DMS79 treated with DMSO at 0.1 percent for 48 hours (cell line): Measurements from ENCODE around the gene SMOC1.

Source experiments
- DNase-seq: peaks from one replicate; lab custom pipeline; 2025; lab: John Stamatoyannopoulos, UW

Gene SMOC1, protein sequence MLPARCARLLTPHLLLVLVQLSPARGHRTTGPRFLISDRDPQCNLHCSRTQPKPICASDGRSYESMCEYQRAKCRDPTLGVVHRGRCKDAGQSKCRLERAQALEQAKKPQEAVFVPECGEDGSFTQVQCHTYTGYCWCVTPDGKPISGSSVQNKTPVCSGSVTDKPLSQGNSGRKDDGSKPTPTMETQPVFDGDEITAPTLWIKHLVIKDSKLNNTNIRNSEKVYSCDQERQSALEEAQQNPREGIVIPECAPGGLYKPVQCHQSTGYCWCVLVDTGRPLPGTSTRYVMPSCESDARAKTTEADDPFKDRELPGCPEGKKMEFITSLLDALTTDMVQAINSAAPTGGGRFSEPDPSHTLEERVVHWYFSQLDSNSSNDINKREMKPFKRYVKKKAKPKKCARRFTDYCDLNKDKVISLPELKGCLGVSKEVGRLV

DNA sequence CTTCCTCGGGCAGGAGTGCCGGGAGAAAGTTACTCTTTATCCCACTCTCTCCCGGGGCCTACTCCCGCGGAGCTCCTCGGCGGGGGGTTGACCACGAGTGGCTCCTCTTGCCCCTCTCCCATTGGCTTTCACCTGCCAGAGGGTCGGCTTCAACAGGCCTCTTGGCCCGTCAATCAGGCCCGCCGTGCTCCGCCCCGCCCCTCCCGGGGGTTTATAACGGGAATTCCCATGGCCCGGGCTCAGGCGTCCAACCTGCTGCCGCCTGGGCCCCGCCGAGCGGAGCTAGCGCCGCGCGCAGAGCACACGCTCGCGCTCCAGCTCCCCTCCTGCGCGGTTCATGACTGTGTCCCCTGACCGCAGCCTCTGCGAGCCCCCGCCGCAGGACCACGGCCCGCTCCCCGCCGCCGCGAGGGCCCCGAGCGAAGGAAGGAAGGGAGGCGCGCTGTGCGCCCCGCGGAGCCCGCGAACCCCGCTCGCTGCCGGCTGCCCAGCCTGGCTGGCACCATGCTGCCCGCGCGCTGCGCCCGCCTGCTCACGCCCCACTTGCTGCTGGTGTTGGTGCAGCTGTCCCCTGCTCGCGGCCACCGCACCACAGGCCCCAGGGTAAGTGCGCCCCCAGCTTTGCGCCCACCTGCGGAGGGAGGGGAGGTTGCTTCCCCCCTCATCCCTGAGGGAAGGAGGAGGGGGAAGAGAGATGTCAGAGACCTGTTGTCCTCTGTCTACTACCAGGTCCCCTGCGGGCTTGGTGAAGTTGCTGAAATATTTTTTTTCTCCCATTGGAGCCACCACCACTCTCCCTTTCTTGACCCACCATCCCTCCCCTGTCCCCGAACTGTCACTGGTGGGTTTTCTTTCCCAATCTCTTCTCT, at the start of gene SMOC1:
Gene SMOC1 (plus strand): TSS at position 242 of the 869 bp plus-strand sequence. CDS start 263 bp downstream, at position 505.
- peak; percentile 22 for DNase-seq

DNA sequence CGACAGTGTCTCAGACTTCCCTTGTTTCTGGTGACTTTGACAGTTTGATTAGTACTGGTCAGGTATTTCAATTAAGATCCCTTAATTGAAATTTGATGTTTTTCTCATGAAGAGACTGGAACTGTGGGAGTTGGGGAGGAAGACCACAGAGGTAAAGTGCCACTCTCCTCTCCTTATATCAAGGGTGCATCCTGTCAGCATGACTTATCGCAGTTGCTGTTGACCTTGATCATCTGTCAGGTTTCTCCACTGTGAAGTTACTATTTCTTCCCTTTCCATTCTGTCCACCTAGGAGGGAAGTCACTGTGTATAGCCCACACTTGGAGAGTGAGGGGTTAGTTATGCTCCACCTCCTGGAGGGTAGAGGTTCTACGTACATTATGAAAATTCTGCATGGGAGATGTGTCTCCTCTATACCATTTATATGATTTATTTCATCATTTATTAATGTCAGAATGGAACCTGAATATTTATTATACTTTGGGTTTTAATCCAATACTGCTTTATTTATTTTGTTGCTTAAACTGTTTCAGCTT, 40.3 kb upstream of the SMOC1 start:
- DNase-seq, result no peak

DNA sequence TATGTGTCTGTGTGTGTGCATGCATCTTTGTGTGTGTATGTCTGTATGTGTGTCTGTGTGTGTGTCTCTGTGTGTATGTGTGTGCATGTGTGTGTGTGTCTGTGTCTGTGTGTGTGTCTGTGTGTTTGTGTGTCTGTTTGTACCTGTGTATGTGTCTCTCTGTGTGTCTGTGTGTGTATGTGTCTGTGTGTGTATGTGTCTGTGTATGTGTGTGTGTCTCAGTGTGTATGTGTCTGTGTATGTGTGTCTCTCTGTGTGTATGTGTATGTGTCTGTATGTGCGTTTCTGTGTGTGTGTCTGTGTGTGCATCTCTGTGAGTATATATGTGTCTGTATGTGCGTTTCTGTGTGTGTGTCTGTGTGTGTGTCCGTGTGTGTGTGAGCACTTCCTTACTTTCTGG, 39.6 kb upstream of the SMOC1 start:
- DNase-seq, result no peak

DNA sequence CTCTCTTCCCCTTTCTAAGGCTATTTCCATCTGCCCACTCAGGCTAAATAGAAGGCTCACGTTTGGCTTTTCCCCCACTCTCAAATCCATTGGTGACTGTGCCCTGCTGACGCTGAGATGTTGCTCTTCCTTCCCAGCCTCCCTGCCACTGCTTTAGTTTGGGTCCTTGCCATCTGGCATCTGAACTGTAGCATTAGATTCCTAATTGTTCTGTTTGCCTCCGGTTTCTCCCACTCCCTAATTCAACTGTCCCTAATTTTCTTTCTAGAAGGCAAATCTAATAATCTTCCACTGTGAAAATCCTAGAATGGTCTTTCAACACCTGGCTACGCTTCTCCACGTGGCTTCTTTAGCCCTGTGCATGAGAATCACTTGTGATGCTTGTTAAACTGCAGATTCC, 37.6 kb upstream of the SMOC1 start:
- DNase-seq, result no peak

DNA sequence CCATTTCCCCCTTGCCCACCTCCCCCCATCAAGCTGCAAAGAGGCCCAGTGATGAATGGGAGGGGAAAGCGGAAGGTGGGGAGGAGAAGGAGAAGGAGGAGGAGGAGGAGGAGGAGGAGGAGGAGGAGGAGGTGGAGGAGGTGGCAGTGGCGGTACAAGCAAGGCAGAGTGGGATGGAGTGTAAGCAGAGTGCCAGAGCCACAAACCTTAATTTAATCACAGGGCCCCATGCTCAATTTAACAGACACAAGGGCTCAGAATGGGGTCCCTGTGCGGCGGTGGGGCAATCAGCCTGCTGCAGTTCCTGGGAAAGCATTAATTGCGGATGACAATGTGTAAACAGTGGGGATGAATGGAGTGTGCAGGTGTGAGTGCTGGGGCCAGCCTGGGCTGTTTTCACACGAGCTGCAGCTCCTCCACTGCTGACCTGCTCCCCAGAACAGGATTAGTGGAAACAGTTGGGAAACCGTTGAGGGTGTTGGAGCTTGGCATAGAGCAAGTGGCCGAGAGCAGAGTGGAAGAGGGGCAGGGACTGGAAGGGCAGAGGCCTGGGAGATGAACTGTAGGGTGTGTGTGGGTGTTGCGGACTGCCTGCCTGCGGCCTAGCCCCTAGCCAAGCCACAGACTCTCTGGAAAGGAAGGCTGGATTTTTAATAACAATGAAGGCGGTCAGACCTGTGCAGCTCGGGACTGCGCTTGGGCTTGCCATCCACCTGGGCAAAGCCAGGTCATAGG, 36.4 kb upstream of the SMOC1 start:
- no peak for DNase-seq

DNA sequence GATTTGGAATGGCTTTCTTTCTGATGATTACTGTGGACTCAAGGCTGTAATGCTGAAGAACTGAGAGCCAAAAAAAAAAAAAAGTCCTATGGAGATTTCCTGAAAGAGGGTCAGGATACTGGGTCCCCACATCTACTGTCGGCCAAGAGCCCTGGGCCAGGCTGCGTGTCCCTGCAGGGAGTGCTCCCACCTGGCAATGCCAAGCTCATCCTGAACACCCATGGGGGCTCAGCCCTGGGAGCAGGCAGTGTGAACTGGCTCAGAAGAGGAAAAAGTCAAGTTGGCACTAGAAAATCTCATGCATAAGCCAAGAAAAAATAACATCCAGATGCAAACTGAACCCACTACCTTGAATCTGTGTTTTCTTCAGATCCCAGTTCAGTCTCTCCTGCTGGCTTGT, 35.0 kb upstream of the SMOC1 start:
- no peak for DNase-seq

DNA sequence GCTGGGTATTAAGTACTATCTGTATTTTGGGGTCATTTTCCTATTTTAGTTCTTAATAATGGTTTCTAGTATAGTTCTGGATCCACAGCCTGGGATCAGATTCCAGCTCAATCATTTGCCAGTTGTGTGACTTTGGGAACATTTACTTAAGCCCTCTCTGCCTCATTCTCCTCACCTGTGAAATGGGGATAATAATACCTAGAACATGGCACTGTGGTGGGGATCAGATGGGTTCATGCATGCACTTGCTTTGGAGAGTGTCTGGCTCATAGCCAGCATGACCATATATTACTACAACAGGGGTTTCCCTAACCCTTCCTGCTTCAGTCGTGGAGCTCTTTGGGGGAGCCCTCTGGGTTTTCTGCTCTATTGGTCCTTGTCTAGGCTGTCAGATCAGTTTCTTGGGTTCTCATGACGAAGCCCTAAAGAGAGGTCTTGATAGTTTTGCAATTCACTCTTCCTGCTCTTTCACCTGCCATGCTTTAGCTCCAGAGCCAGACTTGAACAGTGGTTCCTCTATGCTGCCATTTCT, 34.1 kb upstream of the SMOC1 start:
- DNase-seq, result no peak

DNA sequence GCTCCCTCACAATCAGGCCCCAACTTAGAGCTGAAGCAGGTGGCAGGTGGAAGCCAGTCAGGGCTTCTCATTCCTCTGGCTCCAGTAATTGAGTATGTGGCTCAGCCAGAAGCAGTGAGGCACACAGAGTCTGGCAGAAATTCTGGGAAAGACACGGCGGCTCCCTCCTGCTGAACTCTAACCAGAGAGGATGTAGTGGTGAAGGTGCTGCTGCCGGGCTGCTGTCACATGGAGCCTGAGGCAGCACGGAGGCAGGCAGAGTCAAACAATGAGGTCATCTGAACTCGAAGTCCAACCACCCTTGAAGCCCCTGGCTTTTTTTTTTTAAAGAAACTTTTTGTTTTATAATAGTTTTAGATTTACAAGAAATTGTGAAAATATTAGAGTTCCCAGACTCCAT, 33.4 kb upstream of the SMOC1 start:
- DNase-seq, result no peak

DNA sequence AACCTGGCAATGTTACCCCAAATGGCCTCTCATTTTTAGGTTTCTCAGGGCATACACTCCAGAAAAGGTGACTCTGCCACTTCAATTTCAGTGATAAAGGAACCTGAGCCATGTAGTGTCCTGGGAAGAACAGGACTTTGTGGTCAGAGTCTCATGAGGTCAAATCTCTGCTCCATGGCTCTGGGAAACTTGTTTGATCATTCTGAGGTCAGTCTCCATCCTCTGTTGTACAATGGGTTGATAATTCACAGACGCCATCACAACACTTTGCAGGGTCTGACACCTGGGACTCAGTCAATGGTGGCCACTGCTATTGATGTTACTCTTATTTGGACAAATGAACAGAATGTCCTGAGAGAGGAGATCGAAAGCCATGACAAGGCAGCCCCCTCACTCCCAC, 31.1 kb upstream of the SMOC1 start:
- no peak for DNase-seq

DNA sequence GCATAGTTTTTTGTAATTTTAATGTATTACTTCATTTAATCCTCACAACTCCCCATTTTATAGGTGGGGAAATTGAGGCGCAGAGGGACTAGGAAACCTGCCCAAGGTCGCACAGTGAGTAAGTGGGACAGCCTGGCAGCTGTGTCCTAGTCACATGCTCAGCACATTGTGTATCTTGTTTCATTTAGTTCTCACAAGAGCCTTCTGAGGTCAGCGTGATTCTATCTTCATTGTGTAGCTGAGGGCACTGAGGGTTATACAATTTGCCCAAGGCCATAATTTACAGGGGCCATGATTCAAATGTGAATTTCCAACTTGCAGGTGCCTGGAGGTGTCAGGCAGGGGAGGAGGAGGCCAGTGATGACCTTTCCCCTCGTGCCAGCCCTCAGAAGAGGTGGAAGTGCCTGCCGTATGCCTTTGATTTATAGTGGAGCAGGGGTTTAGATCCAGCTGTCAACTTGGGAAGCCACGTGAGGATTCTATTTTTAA, 30.3 kb upstream of the SMOC1 start:
- DNase-seq, result no peak

DNA sequence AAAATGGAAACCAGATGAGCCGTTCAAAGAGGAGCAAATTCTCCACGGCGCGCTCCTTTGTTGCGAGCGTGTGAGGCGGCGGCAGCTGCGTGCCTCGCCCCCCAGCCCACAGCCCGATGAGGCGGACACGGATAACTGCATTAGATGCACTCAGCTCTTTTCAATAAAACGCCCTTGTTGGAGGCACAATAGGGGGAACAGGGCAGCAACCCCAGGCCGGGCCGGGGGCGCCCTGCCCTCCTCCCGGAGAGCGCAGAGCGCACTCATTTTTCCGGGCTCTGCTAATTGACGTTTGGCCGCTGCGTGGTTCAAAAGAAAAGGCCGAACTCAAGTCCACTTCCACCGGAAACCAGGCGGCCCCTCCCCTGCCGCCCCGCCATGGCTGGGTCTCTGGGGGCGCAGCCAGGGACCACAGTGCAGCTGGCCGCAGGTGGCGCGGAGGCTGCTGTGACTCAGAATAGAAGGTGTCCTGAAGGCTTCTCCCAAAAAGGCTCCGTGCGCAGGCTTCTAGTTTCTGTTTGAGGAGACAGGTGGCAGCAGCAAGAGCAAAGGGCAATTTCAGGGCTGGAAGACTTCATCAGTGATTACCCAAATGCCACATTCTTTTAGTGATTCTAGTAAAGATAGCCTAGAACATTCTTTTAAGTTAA, 29.0 kb upstream of the SMOC1 start:
- no peak for DNase-seq

DNA sequence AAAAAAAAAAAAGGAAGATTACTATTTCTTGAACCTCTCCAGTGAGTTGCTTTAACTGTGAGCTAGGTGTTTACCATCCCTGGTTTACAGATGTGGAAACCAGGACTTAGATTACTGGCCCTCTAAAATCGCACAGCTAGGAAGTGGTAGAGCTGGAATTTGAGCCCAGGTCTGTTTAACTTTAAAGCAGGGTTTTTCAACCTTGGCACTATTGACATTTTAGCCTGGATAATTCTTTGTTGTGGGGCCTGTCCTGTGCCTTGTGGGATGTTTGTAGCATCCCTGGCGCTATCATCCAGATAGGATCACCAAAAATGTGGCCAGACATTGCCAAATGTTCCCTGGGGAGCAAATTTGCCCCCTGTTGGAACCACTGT, 28.5 kb upstream of the SMOC1 start:
- no peak for DNase-seq

DNA sequence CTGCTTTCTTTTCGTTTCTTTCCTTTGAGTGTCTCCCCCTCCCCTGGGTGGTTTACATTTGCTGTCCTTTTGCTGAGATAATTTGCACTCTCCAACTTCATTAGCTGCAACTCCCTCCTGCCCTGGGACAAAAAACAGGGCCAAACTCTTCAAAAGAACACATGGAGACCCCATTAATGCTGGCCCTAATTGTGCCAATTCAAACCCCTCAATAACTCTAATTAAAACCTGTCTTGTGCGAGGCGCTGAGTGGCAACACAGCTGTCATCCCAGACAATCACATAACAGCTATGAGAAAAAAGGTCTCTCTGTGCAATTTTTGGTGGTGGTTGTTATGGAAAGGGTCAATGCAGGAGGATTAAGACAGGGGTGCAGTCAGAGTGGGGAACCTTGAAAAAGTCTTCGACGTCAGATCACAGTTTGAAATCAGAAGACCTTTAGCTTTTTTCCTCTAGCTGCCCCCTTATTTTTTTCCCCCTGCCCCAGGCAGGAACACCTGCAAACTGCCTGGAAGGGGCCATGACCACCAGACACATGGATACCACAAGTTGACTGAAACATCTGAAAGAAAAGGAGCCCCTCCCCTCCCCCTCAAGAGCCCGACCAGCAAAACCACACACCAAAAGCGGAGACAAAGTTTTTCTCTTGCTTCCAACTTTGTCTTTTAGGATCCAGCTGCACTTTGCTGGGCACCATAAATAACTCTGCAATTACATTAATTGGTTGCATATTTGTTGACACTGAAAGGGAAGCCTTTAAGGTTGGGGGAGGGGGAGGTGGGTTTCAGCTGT, 26.5 kb upstream of the SMOC1 start:
- DNase-seq, result no peak

DNA sequence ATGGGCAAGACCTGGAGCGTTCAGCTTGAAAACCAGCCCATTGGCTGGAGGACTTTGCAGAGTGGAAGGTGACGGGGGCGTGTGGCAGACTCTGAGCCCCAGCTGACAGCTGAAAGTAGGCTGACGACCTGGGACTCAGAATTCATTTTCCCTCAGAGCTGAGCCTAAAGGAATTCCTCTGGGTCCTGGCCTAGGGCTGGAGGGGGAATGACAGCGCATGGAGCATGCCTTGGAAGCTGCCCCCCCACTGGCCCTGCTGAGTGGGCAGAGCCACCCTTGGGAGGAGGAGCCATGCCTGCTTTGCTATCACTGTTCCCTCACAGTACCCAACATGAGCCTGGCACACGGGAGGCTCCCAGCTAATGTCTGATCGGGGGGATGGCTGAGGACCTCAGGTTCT, 25.4 kb upstream of the SMOC1 start:
- DNase-seq, result no peak

DNA sequence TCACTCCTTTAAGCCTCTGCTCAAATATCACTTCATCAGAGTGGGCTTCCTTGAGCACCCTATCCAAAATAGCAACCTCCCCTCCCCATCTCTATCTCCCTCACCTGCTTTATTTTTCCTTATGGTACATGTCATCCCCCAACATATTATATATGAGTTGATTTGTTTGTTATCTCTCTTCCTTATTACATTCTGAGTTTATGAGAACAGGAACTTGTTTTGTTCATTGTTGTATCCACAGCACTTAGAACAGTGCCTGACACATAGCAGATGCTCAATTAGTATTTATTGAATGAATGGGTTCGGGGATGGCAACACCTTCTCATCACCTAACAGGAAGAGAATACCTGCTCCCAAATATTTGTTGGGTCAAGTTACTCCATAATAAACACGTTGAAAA, 24.6 kb upstream of the SMOC1 start:
- DNase-seq, result no peak

DNA sequence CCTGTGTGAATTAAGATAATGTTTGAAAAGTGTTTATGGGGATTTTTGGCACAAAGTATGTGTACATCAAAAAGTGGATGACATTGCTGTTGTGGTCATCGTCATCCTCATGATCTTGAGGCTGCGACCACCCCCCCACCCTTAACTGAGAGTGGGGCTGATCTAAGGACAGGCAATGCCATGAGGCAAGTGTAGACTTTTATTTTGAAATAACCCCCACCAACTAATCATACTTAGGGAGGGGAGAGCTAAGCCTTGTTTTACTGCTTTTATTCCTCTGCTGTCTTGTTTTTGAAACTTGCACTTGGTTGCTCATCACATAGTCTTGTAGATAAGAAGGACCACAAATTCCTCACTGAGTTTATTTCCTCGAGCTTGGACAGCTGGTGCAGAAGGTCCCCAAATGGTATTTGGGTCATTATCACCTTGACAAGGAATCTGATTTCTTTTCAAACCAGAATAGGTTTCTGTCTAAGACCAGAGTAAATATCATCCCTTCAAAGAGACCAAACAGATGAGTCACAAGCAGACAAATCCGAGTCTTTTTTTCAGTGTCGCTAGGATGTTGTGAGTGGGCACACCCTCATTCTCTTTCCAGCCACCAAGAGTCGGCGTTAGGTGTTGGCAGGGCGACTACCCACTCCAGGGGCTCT, 23.9 kb upstream of the SMOC1 start:
- no peak for DNase-seq

DNA sequence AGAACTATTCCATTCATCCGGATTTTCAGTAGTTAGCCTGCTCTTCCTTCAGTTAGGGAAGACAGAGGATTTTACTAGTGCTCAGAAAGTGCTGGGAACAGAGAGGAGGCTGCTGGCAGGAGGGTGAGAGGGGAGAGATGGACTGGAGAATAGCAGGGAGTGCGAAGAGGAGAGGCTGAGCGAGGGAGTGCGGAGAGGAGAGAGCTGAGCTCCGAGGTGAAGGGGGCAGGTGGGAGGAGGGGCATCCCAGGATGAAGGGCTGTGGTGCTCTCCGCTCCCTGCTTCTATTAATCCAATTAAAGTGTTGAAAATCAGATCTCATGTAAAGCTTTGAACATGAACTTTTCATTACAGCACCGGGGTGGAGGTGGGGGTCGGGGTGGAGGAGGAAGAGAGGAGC, 20.4 kb upstream of the SMOC1 start:
- no peak for DNase-seq

DNA sequence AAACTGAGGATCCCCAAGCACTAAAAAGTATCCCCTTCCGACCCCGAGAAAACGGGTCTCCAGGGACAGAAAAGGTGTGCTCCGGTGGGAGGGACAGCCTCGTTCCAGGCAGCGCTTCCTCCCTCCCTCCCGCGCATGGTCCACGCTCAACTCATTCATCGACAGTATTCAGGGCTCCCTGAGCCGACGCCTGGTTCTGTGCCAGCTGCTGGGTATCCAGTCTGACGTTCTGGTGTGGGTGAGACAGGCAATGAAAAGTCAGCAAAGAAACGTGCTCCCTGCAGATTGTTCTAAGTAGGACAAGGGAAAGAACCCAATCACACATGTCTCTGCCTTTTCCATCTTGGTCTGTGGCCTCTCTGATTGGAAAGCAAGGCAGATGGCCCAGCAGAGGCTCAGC, 19.6 kb upstream of the SMOC1 start:
- no peak for DNase-seq

DNA sequence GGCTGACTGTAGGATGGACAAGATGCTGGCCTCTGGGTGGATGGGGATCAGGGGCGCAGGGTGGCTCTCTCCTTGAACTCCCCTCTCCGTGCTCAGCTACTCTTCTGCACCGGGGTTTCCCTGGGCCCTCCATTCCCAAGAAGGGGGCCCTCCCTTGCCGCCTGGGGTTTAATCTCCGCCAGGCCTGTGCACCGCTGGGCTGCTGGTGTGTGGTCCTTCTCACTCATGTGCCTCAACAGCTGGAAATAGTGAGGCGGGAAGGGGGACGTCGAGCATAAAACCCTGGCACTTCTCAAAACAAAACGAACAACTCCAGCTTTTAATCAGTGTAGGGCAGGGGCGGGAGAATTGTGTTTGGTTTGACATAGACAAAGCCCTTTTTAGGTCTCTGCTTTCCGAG, 19.0 kb upstream of the SMOC1 start:
- no peak for DNase-seq

DNA sequence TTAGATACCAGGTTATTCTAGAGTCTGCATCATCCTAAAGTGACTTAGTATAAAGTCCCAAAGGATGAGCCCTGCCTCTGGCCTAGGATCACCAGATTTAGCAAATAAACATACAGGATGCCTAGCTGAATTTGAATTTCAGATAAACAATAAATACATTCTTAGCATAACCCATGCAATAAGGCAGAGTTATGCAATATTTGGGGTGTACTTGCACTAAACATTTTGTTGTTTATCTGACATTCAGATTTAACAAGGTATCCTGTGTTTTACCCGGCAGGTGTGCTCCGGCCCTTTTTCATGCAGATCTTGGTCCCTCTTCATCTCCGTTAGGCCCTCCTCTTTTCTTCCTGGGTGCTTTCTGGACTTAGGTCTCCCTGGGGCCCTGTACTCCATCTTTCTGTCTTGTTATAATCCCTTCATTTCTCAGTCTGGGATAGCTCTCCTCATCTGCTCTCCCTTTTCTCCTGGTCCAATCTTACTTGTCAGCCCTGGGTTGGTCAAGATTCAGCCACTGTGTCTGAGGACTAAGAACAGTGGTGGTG, 18.1 kb upstream of the SMOC1 start:
- no peak for DNase-seq
